Stimulated activated CD4-positive, alpha-beta T cell treated with anti-CD3 and anti-CD28 coated beads, TNF-alpha, amount 100 ng/mL, for 24 hours (primary cell): Measurements from ENCODE around the gene GALNT9.
"Not testable (repeated sequence)": the region's sequence is repeated elsewhere in the genome, so short reads cannot be mapped to it uniquely, and the experiment has no call there.

Experiments used
- DNase-seq, 3 experiments: peaks; one replicate each; pipeline ENCODE4 v3.0.0-alpha.2; 2020; ENCODE audit warnings: low read depth in 3 of 3

GALNT9 gene

GRCh38 chr12:132230381-132230780, 99.0 kb downstream of the GALNT9 start:
- no peak for DNase-seq

- no peak for DNase-seq
These were observed 99.5 kb downstream of the GALNT9 start for GRCh38 chr12:132229926-132230325.

GRCh38 chr12:132229193-132229760, 100.1 kb downstream of the GALNT9 start:
- no peak for DNase-seq

DNA sequence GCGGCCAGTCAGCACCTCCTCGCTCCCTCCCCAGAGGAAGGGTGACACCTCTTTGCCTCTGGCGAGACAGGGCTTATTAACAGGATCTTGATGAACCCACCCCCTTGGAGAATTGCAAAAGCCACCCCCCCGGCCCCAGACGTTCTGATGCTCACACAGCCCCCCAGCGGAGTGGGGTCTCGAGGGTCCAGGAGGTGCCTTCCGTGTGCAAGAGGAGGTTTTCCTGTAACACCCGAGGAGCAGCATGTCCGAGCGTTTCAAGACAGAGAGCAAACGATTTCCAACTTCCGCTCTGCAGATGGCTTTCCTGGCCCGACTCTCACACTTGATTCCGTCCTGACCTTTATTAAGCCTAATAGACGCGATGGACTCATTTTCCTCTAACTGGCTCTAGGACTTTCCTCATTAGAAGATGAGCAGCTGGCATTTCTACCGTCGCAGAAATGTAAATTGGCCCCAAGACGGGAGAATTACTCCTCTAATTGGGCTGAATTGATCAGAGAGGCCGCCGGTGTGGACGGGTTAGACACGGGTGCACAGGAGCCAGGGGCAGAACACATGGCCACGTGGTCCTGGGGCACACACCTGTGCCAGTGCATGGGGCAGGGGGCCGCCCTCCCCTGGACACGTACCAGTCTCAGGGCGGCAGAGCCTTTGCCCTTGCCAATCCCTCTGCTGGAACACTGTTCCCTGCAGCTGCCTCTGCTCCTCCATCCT, 100.8 kb downstream of the GALNT9 start:
- no peak for DNase-seq

DNA sequence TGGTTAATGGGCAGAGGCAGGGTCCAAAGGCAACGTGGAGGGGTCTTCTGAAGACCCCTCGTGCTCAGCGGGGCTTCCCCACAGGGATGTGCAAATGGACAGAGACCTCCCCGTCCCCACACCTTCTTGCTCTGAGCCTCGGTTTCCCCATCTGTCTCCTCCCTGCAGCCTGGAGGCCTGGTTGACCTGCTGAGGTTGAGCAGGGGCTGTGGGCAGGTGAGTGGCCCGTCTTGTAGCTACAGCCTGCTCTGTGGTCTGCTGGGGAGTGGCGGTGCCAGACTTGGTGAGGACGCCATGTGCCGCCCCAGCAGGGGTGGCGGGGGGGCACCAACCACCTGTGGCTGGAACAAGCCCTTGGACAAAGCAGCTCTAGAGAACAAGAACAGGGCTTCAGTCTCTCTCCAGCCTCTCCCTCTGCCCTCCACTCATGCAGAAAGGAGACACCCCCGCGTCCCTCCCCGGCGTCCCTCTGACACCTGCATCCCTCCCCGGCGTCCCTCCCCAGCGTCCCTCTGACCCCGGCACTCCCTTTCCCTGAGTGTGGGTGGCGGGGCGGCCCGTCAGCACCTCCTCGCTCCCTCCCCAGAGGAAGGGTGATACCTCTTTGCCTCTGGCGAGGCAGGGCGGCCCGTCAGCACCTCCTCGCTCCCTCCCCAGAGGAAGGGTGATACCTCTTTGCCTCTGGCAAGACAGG, 101.5 kb downstream of the GALNT9 start:
- no peak for DNase-seq

DNA sequence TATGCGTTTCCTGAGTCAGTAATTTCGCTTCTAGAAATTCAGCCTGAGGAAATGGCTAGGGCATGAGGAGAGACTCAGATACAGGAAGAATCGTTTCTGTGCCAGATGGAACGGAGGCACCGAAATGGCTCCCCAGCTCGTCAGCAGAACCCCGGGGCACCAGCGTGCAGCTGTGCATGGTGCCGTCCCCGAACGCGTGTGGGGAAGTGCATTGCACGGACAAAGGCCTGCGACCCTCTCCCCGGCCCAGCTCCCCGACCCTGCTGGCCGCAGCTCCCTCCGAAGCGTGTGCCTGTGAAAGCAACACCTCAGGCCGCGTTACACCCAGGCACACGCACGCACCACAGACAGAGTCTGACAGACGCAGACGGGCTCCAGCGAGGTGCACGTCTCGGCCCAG, 102.3 kb downstream of the GALNT9 start:
- no peak for DNase-seq

GRCh38 chr12:132226604-132227003, 102.8 kb downstream of the GALNT9 start:
- DNase-seq: no peak

GRCh38 chr12:132225214-132225613, 104.2 kb downstream of the GALNT9 start:
- DNase-seq: no peak

DNA sequence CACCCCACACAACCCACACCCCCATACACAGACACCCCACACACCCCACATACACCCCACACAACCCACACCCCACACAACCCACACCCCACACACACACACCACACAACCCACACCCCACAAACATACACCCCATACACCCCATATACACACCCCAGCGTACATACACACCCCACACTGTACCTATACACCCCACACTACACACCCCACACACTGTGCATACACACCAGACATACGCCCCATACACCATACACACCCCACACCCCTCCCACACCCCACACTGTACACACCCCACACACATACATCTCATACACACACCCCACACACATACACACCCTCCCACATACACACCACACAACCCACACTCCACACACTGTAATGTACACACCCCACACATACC, 104.9 kb downstream of the GALNT9 start:
- DNase-seq: no peak

DNA sequence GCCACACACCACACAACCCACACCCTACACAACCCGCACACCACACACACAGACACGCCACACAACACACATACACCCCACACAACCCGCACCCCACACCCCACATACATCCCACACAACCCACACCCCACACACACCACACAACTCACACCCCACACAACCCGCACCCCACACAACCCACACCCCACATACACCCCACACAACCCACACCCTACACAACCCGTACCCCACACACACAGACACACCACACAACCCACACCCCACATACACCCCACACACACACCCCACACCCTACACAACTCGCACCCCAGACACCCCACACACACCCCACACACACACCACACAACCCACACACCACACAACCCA, 106.6 kb downstream of the GALNT9 start:
- DNase-seq: no peak

DNA sequence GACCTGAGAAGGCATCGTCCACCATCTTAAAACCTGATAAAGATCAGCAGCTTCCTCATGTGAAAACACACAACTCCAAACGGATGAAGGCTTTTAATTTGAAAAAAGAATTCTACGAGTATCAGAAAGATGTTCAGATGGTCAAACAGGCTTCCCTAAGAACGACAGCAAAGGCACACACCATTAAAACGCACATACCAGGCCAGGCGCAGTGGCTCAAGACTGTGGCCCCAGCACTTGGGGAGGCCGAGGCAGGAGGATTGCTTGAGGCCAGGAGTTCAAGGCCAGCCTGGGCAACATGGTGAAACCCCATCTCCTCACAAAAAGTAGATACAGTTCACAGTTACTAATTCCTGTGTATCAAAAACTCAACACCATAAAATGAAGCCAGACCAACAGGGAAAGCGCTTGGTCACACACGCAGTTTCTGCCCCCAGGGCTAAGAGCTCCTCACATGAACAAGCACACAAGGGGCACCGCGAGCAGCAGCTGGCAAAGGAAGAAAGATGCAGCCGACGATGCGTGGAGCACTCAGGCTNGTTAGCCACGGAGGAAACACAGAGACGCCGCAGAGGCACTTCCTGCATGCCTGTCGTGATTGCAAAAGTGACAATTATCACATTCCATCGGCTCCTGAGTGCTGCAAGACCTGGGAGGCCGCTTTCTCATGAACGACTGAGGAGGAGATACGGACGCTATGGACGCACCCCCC, 107.1 kb downstream of the GALNT9 start:
- no peak for DNase-seq

- DNase-seq: not testable (repeated sequence)
These were observed 109.6 kb downstream of the GALNT9 start for GRCh38 chr12:132219761-132220160.

GRCh38 chr12:132219323-132219722, 110.1 kb downstream of the GALNT9 start:
- no peak for DNase-seq

- DNase-seq: peak in 2 of 3 experiments; percentile 15 to 18
These were observed 110.5 kb downstream of the GALNT9 start for GRCh38 chr12:132218915-132219314.

GRCh38 chr12:132218527-132218875, 110.9 kb downstream of the GALNT9 start:
- DNase-seq: no peak

GRCh38 chr12:132217800-132218526, 111.4 kb downstream of the GALNT9 start:
- DNase-seq: no peak

GRCh38 chr12:132217371-132217770, 112.0 kb downstream of the GALNT9 start:
- DNase-seq: no peak

- DNase-seq: no peak
These were observed 112.9 kb downstream of the GALNT9 start for GRCh38 chr12:132216354-132216987.

DNA sequence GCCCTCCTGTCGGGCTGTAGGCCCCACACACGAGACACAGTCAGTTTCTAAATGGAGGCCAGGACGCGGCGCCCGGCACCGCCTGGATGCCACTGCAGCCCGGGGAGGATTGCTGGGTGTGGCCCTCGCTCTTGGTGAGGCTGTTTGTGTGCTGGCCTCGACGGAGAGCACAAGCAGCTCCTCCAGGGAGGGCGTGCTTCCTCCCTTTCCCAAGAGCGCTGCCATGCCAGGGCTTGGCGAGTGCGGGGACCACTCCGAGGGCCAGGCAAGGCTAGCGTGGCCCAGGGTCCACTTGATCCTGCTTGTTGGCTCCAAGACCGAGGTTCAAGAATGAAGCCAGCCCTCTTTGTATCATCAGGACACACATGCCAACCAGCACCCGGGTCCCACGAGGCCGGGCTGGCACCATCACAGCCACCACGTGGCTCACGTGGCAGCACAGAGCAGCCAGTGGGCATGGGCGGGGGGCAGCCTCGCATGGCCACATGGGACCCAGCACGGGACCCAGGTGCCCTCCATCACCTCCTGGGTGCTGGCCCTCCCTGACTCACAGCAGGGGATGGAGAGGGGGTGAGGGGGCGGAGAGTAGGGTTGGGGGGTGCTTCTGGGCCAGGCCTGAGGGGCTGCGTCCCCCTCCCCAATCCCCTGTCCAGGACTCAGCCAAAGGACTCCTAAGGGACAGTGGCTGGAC, 113.9 kb downstream of the GALNT9 start:
- DNase-seq: no peak

DNA sequence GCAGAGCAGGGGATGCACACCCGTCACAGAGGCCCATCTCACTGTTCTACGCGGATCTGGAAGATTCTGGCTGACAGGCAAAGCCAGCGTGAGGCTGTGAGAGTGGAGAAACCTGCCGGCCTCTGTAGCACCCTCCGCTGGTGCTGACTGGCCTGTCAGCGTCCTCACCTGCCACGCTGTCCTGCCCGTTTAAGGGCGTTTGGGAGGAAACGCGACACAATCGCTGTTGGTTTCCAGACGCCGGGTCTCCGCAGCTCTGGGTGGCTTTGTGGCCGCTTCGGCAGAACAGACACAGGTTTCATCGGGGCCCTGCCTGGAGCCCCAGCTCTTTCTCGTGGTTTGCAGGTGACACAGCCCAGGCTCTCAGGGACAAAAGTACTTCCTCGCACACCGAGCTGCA, 114.5 kb downstream of the GALNT9 start:
- no peak for DNase-seq

- DNase-seq: no peak
These were observed 115.3 kb downstream of the GALNT9 start for GRCh38 chr12:132214161-132214476.
